A673 (cell line): ENCODE data around the gene NCKAP5.

Experiments used
- CTCF ChIP-seq: fragments of 300-800, 200-600 bp; sonication (generic); conservative IDR thresholded peaks from 2 replicates; pipeline ENCODE4 v1.5.1; 2017; ENCODE audit warnings: low read depth, mild to moderate bottlenecking, antibody characterized with exemption, low read length, moderate library complexity, mixed read lengths
- EZH2 ChIP-seq: fragments of 200-600 bp; sonication (generic); IDR thresholded peaks from 2 replicates; pipeline ENCODE4 v1.6.1; 2017; ENCODE audit warnings: borderline replicate concordance, low read depth, mild to moderate bottlenecking, mixed read lengths, antibody characterized with exemption, low read length; ENCODE audit not compliant: poor library complexity, severe bottlenecking

DNA sequence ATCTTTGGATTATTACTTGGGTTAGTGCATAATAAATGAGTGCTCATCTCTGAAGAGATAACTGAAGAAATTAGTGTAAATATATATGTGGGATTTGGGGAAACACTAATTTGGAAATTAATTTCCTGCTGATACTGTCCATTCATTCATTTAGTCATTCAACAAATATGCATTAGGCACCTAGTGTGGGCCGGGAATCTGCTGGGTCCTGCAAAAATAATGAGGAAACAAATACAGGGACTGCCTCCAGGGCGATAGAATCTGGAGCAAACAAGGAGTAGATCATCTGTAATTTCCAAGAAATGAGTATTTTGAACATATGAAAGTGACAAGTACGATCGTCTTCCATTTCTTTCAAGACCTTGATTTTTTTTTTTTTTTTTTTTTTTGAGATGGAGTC is 694.5 kb downstream of the NCKAP5 start:
- no peak for TF ChIP-seq EZH2
- TF ChIP-seq CTCF = no peak
